Nephron progenitor cell (in vitro differentiated cells): Measurements from ENCODE around the gene PCNT.

Source experiments
- DNase-seq: peaks from one replicate; pipeline ENCODE4 v3.0.0; 2021
- H3K27ac Mint-ChIP-seq: 2 replicates; pipeline ENCODE4 v1.8.0; 2021; ENCODE audit warnings: mild to moderate bottlenecking, moderate library complexity, mixed read lengths
- H3K27me3 Mint-ChIP-seq: 2 replicates; pipeline ENCODE4 v1.8.0; 2021; ENCODE audit warnings: mild to moderate bottlenecking, low read depth, mixed read lengths; ENCODE audit not compliant: poor library complexity
- H3K36me3 Mint-ChIP-seq: 2 replicates; pipeline ENCODE4 v1.8.0; 2021; ENCODE audit warnings: low read depth, mixed read lengths
- H3K4me1 Mint-ChIP-seq: 2 replicates; pipeline ENCODE4 v1.8.0; 2021; ENCODE audit warnings: mixed read lengths
- H3K4me3 Mint-ChIP-seq: 2 replicates; pipeline ENCODE4 v1.8.0; 2021; ENCODE audit warnings: mild to moderate bottlenecking, moderate library complexity, mixed read lengths
- H3K9me3 Mint-ChIP-seq: 2 replicates; pipeline ENCODE4 v1.8.0; 2021; ENCODE audit warnings: mild to moderate bottlenecking, moderate library complexity, mixed read lengths
- CTCF ChIP-seq: fragments of 200-600 bp; sonication (generic); IDR thresholded peaks from 2 replicates; pipeline ENCODE4 v1.5.0; 2021; ENCODE audit warnings: antibody characterized with exemption

Gene PCNT

GRCh38 chr21:46350571-46350970 lies 26.6 kb downstream of the PCNT start:
- H3K27me3 Mint-ChIP-seq: no peaks in the 10 kb centered on the region
- peaks cover 42% of the 10 kb centered on the region for H3K36me3 Mint-ChIP-seq
- peaks cover 24% of the 10 kb centered on the region for H3K4me1 Mint-ChIP-seq
- no peak overlapping the region for H3K27ac Mint-ChIP-seq
- DNase-seq: no peak
- no peak overlapping the region for H3K4me3 Mint-ChIP-seq
- no peak for TF ChIP-seq CTCF
- H3K9me3 Mint-ChIP-seq: no peaks in the 10 kb centered on the region

DNA sequence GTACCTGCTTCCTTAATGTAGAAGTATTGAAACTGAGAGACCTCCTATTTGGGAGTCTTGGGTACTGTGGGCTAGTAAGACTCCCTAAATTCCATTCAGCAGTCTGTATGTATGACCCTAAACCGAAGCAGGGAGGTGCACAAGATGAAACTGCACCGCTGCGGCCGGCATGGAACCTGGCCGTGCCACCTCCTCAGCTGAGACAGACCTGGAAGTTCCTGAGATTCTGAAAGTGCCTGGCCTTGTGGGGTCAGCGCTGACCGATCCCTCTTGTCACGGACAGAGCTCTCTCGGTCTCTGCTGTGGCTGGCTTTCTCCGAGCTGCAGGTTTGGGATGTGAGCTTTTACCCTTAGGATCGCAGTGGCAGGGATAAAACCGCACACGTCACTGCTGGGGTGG lies 27.0 kb downstream of the PCNT start:
- Mint-ChIP-seq H3K27ac (no peak overlapping the region), H3K4me1 (peaks cover 24% of the 10 kb centered on the region), H3K36me3 (peaks cover 38% of the 10 kb centered on the region), H3K27me3 (no peaks in the 10 kb centered on the region), H3K9me3 (no peaks in the 10 kb centered on the region), H3K4me3 (no peak overlapping the region)
- no peak for TF ChIP-seq CTCF
- no peak for DNase-seq

- H3K27me3 Mint-ChIP-seq: no peaks in the 10 kb centered on the region
- H3K4me3 Mint-ChIP-seq: no peak overlapping the region
- no peaks in the 10 kb centered on the region for H3K9me3 Mint-ChIP-seq
- no peak for DNase-seq
- H3K27ac Mint-ChIP-seq: no peak overlapping the region
- TF ChIP-seq CTCF: no peak
- peaks cover 24% of the 10 kb centered on the region for H3K4me1 Mint-ChIP-seq
- H3K36me3 Mint-ChIP-seq: peaks cover 38% of the 10 kb centered on the region
These were observed 27.7 kb downstream of the PCNT start for GRCh38 chr21:46351476-46352163.

- H3K9me3 Mint-ChIP-seq: no peaks in the 10 kb centered on the region
- no peak overlapping the region for H3K27ac Mint-ChIP-seq
- no peak for TF ChIP-seq CTCF
- DNase-seq: no peak
- peaks cover 43% of the 10 kb centered on the region for H3K36me3 Mint-ChIP-seq
- peaks cover 24% of the 10 kb centered on the region for H3K4me1 Mint-ChIP-seq
- H3K4me3 Mint-ChIP-seq: no peak overlapping the region
- H3K27me3 Mint-ChIP-seq: no peaks in the 10 kb centered on the region
These were observed 28.2 kb downstream of the PCNT start for GRCh38 chr21:46352164-46352515.

DNA sequence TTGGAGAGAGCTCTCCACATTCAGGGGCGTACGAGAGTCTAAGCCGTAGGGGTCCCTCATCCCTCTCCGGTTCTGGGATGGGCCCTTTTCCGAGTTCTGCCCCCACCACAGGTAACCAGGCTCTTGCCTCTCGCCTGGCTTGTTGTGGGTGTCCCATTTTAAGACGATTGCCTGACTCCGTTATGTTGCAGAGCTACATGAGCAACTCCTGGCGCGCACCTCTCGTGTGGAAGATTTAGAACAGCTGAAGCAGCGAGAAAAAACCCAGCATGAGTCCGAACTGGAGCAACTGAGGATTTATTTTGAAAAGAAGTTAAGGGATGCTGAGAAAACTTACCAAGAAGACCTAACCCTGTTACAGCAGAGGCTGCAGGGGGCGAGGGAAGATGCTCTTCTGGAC lies 29.0 kb downstream of the PCNT start:
- Mint-ChIP-seq H3K36me3 (peaks cover 50% of the 10 kb centered on the region), H3K27me3 (no peaks in the 10 kb centered on the region), H3K4me3 (no peak overlapping the region), H3K9me3 (no peaks in the 10 kb centered on the region), H3K4me1 (peaks cover 24% of the 10 kb centered on the region), H3K27ac (peak overlapping the region; percentile 97)
- no peak for TF ChIP-seq CTCF
- DNase-seq: no peak

DNA sequence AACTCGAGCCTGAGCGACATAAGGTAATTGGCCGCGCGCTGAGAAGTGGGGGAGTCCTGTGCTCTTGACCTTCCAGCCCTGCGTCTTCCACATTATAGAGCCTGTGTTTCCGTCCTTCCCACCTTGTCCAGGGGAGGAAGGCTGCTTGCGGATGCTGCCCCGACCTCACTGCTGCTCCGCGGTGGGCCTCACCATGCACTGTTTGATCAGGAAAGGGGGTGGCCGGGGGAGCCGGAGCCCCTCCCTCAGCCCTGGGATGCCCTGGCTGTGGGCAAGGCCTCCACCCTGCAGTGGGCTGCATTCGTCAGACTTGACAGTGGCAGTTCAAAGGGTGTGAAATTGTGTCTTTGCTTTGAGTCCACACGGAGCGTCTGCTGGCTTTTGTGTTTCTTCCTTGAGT lies 30.1 kb downstream of the PCNT start:
- Mint-ChIP-seq H3K36me3 (peaks cover 52% of the 10 kb centered on the region), H3K27ac (peak overlapping the region; percentile 97), H3K9me3 (no peaks in the 10 kb centered on the region), H3K4me1 (peaks cover 24% of the 10 kb centered on the region), H3K27me3 (no peaks in the 10 kb centered on the region), H3K4me3 (no peak overlapping the region)
- no peak for TF ChIP-seq CTCF
- DNase-seq: no peak
